Lung (tissue), 12 donors: Measurements from ENCODE around the gene CD22. TPM values are rescaled to one million over a fixed set of nuclear protein-coding genes. Genes with fewer than 3 reads are reported as not detected.

ENCODE experiments used
- ATAC-seq: fragments of 200-7000 bp; cut with Tn5 transposase; one replicate; pipeline ENCODE4 v1.9.1; 2020; ENCODE audit warnings: moderate number of reproducible peaks; ENCODE audit not compliant: insufficient read depth, low FRiP score
- DNase-seq, 3 donors: peaks; one replicate each; pipeline ENCODE4 v3.0.0-alpha.2; 2013 to 2017
- H3K27ac ChIP-seq, 2 donors: one replicate each; pipeline ENCODE4 v1.5.1; 2013; ENCODE audit warnings: mild to moderate bottlenecking in 2 of 2, moderate library complexity in 2 of 2, control low read depth in 1 of 2, inconsistent platforms in 1 of 2, low read depth in 1 of 2, low read length in 1 of 2
- H3K27me3 ChIP-seq, 3 donors: one replicate each; pipeline ENCODE4 v1.5.1; 2013; ENCODE audit warnings: low read length in 2 of 3; ENCODE audit not compliant: control insufficient read depth in 3 of 3, insufficient read depth in 3 of 3
- H3K36me3 ChIP-seq, 4 donors: one replicate each; pipeline ENCODE4 v1.5.1; 2013; ENCODE audit warnings: low read length in 4 of 4, mild to moderate bottlenecking in 1 of 4, moderate library complexity in 1 of 4; ENCODE audit not compliant: control insufficient read depth in 4 of 4, insufficient read depth in 4 of 4
- H3K4me1 ChIP-seq, 5 donors: one replicate each; pipeline ENCODE4 v1.5.1; 2013; ENCODE audit warnings: low read length in 5 of 5, mild to moderate bottlenecking in 2 of 5, moderate library complexity in 1 of 5; ENCODE audit not compliant: control insufficient read depth in 5 of 5, insufficient read depth in 5 of 5
- H3K4me3 ChIP-seq: one replicate; pipeline ENCODE4 v1.5.1; 2013; ENCODE audit warnings: mild to moderate bottlenecking, control low read depth, moderate library complexity
- H3K9ac ChIP-seq, 2 donors: one replicate each; pipeline ENCODE4 v1.5.1; 2013; ENCODE audit warnings: low read length in 2 of 2, control low read depth in 1 of 2; ENCODE audit not compliant: insufficient read depth in 1 of 2
- H3K9me3 ChIP-seq, 4 donors: one replicate each; pipeline ENCODE4 v1.5.1; 2013; ENCODE audit warnings: low read length in 3 of 4, mild to moderate bottlenecking in 1 of 4, moderate library complexity in 1 of 4; ENCODE audit not compliant: control insufficient read depth in 4 of 4, insufficient read depth in 3 of 4
- CTCF ChIP-seq: IDR thresholded peaks from 2 replicates; pipeline ENCODE4 v1.5.1; 2012; ENCODE audit warnings: mild to moderate bottlenecking; ENCODE audit errors: control extremely low read depth, extremely low read depth
- WGBS, 2 donors: extraction: QIAGEN DNeasy Blood & Tissue Kit; methylation state at CpG; one replicate each; pipeline ENCODE4 v1.1.7; 2013; 5-methylcytosine and 5-hydroxymethylcytosine counted together
- polyA plus RNA-seq, 2 donors: library from polyadenylated mRNA; stranded (reverse); fragments of 200-250 nt; gene quantifications; one replicate each; pipeline ENCODE4 v1.2.1, GENCODE V29; 2013
- total RNA-seq, 2 donors: library from RNA; depleted of rRNA in 1 of 2; stranded (reverse); fragments of >200 nt in 1 of 2; gene quantifications; one replicate each; pipeline ENCODE4 v1.2.1, GENCODE V29; 2014 to 2021
- donor health status: control.
- donor health status: control.
- donor health status: Bipolar disorder and iron deficiency.
- donor health status: healthy.
- donor health status: DM: yes; HTN: yes; CAD: no.

Gene CD22
- total and polyA plus RNA-seq, 4 donors = 4.7 to 53.8 (median 30.7) TPM

DNA sequence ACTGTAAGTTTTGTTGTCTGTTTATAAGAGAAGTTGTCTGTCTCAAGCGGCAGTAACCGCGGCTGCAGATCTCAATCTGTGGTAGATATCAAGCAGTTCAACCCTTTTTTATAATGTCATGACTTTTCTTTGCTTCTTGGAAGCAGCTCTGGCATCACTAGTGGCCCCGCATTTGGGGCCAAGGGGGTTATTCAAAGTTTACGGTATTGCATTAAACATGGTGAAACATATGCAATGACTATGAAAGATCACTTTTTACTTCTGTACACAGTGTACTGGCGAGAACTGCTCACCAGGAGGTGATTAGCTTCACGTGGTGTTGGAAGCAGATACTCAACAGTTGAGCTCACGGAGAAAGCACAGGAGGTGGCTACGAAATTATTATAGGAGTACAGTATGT, 24.6 kb downstream of the CD22 start:
- Histone ChIP-seq H3K9ac (no peak overlapping the region), H3K27ac (no peak overlapping the region), H3K36me3 (no peaks in the 10 kb centered on the region), H3K4me1 (peaks cover 0 to 38% (median 5%) of the 10 kb centered on the region in 5 donors), H3K9me3 (no peaks in the 10 kb centered on the region), H3K27me3 (no peaks in the 10 kb centered on the region), H3K4me3 (no peak overlapping the region)
- WGBS, 2 donors = 58 to 74% methylated on average over 9 of the region's 9 CpGs
- DNase-seq = peak; percentile 31 to 67 (median 44)
- no peak for TF ChIP-seq CTCF
- no peak for ATAC-seq

DNA sequence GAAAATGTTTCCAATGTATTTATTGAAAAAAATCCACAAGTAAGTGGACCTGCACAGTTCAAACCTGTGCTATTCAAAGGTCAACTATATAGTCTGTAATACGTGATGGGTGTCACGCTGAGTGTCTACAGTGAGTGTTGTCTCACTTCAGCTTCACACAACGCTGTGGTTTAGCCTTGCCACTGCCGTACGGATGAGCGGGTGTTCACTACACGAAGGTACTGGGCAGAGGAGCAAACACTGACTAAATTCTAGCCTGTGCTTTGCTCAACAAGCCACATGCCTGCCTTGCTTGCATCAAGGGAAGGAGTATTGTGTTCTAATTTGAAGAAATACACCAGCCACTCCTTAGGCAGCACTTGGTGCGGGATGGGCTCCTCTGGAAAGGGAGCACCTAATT, 25.9 kb downstream of the CD22 start:
- H3K9me3 ChIP-seq = no peaks in the 10 kb centered on the region
- no peak overlapping the region for H3K27ac ChIP-seq
- DNase-seq (no peak), ATAC-seq (no peak)
- H3K36me3 ChIP-seq = no peaks in the 10 kb centered on the region
- 92 to 93% methylated on average over 8 of the region's 8 CpGs for WGBS, 2 donors
- no peaks in the 10 kb centered on the region for H3K27me3 ChIP-seq
- no peak for TF ChIP-seq CTCF
- H3K9ac ChIP-seq = no peak overlapping the region
- H3K4me3 ChIP-seq = no peak overlapping the region
- peaks cover 0 to 38% (median 5%) of the 10 kb centered on the region in 5 donors for H3K4me1 ChIP-seq

GRCh38 chr19:35355791-35356460, 26.9 kb downstream of the CD22 start:
- Histone ChIP-seq H3K4me3 (no peak overlapping the region), H3K9me3 (no peaks in the 10 kb centered on the region), H3K27ac (no peak overlapping the region), H3K27me3 (no peaks in the 10 kb centered on the region), H3K9ac (no peak overlapping the region), H3K4me1 (peaks cover 0 to 38% (median 5%) of the 10 kb centered on the region in 5 donors), H3K36me3 (no peaks in the 10 kb centered on the region)
- no peak for ATAC-seq
- WGBS, 2 donors = 63 to 67% methylated on average over 6 of the region's 6 CpGs
- DNase-seq = peak; percentile 39 to 76 (median 59)
- no peak for TF ChIP-seq CTCF
